Left kidney (tissue), 2 donors: ENCODE results near the gene FGD3. TPM values are rescaled to one million over a fixed set of nuclear protein-coding genes. Genes with fewer than 3 reads are reported as not detected.

Experiments used
- DNase-seq: peaks from one replicate; pipeline ENCODE4 v3.0.0-alpha.2; 2013
- polyA plus RNA-seq: library from polyadenylated mRNA; unstranded; fragments of 120-200 nt; gene quantifications from one replicate; pipeline ENCODE4 v1.2.1, GENCODE V29; 2013; ENCODE audit not compliant: insufficient read length

The FGD3 gene
- polyA plus RNA-seq, 1 donor, result 6.5 TPM

DNA sequence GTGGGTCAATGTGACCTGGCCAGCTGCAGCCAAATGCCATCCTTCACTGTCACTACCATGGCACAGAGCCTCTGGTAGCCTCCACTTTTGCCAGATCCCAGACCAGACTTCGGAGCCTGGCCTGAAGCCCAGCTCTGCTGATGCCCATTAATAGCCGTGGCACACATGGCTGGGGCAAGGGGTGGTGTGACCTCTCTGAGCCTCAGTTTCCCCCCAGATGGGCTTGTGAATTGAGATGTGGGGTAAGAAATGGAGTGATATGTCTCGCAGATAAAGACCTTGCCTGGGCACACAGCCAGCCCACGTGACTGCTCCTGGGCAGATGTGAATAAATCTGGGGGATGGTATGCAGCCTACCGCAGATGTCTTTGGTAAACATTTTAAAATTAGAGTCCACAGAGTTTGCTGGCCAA is 125.1 kb downstream of the FGD3 start:
- DNase-seq, result no peak

DNA sequence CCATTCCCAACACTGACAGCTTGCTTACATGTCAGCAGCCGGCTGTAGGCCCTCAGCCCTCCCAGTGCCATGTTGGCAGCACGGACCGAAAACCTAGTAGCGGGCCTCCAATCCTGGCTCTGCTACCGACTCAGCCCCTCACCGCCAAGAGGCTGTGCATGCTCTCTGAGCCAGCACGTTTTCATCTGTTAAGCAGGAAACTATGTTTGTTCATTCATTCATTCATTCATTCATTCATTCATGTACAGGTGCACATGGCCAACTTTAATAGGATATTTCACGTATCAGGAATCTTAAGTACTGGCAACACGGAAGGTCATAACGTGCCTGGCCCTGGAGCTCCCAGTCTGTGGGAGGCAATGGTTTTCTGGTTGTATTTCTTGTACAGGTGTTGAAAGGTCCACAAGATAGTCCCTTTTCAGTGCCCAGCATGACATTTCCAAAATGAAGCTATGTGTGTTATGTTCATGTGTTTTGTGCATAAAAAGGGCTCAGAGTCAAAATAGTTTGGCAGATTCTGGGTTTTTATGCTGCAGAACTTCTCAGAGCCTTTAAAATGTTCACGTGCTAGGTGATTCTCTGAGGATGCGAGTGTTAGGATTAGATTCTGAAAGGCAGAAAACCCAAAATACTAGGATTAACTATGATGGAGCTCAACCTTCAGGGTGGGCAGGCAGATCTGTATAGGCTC is 128.9 kb downstream of the FGD3 start:
- DNase-seq, result no peak

DNA sequence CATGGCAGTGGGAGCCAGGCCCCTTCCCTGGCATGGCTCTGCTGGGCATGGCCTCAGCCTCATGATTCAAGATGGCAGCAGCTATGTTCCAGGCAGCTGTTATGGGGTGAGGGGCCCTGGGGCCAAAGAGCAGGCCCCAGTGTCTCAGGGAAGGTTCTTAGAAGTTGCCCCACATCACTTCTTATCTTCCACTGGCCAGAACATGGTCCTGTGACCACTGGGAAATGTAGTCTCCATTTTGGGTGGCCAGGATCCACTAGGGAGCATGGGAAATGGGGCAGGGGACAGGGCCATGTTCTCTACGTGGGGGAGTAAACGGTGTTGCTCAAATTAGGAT is 129.4 kb downstream of the FGD3 start:
- DNase-seq, result no peak

DNA sequence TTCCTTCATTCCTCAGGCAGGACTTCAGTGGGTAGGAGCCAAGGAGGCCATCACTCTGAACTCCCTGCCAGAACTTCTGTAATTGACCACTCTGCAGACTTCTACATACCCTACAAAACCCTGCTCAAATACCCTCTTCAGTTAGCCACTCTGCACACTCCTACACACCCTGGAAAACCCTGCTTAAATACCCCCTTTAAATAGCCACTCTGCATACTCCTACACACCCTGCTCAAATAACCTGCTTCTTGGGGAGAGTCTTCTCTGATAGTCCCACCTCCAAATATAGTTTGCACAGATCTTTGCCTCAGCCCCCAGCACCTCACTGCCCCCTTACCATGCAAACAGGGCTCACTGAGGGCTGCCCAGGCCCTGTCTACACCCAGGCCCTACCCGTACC is 130.0 kb downstream of the FGD3 start:
- no peak for DNase-seq

DNA sequence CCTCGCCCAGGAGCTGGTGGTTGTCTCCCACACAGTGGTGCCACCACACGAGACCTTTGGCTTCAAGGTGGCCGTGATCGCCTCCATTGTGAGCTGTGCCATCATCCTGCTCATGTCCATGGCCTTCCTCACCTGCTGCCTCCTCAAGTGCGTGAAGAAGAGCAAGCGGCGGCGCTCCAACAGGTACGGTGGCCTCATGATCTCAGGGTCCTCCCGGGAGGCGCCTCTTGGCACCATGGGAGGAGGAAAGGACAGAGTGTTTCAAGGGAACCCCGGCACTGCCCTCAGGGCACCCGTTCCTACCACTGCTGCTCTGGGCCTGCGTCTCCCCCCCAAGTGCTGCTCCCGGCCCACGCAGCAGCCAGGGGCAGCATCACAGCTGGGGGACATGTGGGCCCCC is 130.5 kb downstream of the FGD3 start:
- DNase-seq, result no peak

GRCh38 chr9:93079371-93079770 is 132.0 kb downstream of the FGD3 start:
- DNase-seq, result no peak

DNA sequence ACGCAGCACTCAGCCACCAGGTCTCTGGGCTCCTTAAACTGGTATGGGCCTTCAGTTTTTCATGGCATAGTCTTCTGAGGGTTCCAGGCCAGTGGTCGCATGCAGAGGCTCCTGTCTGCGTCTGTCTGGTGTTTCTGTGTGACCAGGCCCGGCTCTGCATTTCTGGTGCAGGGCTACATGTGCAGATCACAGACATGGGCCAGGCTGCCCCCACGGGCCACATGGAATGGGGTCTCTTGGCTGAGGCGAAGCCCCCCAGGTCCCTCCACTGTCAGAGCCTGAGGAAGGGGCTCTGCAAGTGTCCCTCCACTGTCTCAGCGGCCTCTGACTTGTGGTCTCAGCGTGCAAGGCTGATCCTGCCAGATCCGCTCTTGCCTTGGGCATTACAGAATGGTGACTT is 133.1 kb downstream of the FGD3 start:
- DNase-seq, result no peak

GRCh38 chr9:93081081-93081529 is 133.8 kb downstream of the FGD3 start:
- no peak for DNase-seq

GRCh38 chr9:93081931-93082330 is 134.6 kb downstream of the FGD3 start:
- no peak for DNase-seq

DNA sequence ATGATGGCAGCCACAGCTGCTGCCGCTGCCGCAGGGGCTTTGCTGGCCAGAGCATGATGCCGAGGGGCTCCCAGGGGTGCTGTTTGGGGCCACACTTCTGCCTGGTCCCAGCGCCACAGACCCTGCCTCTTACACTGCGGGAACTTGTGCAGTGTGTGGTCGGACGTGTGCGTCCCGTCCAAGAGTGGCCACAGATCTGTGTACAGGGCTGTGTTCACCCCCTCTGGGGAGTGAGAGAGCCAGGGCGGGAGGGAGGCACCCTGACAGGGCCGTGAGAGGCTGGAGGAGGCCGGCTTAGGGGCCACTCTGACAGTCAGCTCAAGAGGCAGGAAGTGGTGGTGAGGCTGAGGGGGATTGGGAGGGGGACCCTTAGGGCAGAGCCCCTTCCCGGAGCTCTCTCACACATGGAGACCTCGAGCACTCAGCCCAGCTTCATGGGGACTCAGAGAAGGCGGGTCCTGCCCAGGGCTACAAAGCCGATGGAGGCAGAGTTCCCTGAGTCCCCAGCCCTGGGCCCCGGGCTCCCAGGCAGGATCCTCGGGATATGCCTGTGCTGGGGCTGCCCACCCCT is 135.6 kb downstream of the FGD3 start:
- no peak for DNase-seq

GRCh38 chr9:93083592-93084470 is 136.5 kb downstream of the FGD3 start:
- DNase-seq, result no peak

- no peak for DNase-seq
These were observed 137.2 kb downstream of the FGD3 start for GRCh38 chr9:93084471-93084881.

- DNase-seq, result no peak
These were observed 138.4 kb downstream of the FGD3 start for GRCh38 chr9:93085676-93086075.

Other genes starting within 250 kb of the FGD3 start
- gene BICD2, start 182.7 kb upstream of the FGD3 start, polyA plus RNA-seq, result 29.3 TPM
- gene ZNF484, start 69.5 kb upstream of the FGD3 start, polyA plus RNA-seq, result 12.0 TPM
- 6.9 TPM for gene SUSD3, start 111.2 kb downstream of the FGD3 start, polyA plus RNA-seq
- gene CARD19, start 148.7 kb downstream of the FGD3 start, polyA plus RNA-seq, result 16.3 TPM
- gene NINJ1, start 186.7 kb downstream of the FGD3 start, polyA plus RNA-seq, result 33.6 TPM
- 28.5 TPM for gene WNK2, start 236.6 kb downstream of the FGD3 start, polyA plus RNA-seq